Duodenal mucosa (tissue), 2 donors: ENCODE measurements around the gene DPEP3.

ENCODE experiments used
- H3K27ac ChIP-seq: one replicate; pipeline ENCODE4 v1.7.0; 2013; ENCODE audit warnings: low read depth, low read length
- H3K27me3 ChIP-seq, 2 donors: one replicate each; pipeline ENCODE4 v1.7.0; 2013; ENCODE audit warnings: low read length in 2 of 2, control low read depth in 1 of 2; ENCODE audit not compliant: insufficient read depth in 2 of 2, control insufficient read depth in 1 of 2
- H3K36me3 ChIP-seq, 2 donors: one replicate each; pipeline ENCODE4 v1.7.0; 2013; ENCODE audit warnings: low read length in 2 of 2, control low read depth in 1 of 2; ENCODE audit not compliant: insufficient read depth in 2 of 2, control insufficient read depth in 1 of 2
- H3K4me1 ChIP-seq, 2 donors: one replicate each; pipeline ENCODE4 v1.7.0; 2013; ENCODE audit warnings: low read length in 2 of 2, control low read depth in 1 of 2; ENCODE audit not compliant: insufficient read depth in 2 of 2, control insufficient read depth in 1 of 2
- H3K4me3 ChIP-seq, 2 donors: one replicate each; pipeline ENCODE4 v1.7.0; 2013; ENCODE audit warnings: low read length in 2 of 2, low read depth in 1 of 2
- H3K9ac ChIP-seq, 2 donors: one replicate each; pipeline ENCODE4 v1.7.0; 2013; ENCODE audit warnings: low read length in 2 of 2, low read depth in 1 of 2
- H3K9me3 ChIP-seq, 2 donors: one replicate each; pipeline ENCODE4 v1.7.0; 2013; ENCODE audit warnings: low read length in 2 of 2, control low read depth in 1 of 2; ENCODE audit not compliant: control insufficient read depth in 1 of 2

DPEP3 gene

DNA sequence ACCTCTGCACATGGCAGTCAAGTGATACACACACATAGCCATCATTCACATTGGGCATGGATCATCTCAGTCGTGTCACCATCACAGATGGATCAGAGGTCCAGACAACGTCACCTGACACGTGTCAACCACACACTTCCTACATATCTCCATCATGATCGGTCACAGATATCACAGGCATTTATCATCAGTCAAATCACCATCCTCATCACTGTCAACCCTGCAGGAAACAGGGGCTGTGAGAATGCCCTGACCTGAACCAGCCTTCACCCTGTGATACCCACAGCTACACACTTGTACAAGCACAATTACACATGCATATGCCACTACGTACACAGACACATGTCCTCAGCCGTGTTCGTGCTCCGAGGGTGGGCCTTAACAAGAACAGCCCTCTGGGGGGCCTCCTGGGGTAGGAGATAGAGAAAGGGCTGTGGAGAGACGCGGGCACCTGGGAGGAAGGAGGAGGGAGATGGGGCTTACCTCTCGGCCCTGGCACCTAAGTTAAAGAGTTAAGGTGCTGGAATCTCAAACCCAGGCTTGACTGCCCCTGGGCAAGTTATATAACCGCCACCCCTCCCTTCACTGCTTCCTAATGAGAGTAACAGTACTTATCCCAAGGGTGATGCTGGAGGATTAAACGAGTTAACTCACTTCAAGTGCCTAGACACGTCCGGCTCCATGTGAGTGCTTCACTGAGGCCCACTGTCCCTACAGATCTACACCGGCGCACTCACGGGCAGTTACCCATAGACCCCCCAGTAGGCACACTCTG is 12.9 kb downstream of the DPEP3 start:
- Histone ChIP-seq H3K27me3 (peaks cover 0 to 3% of the 10 kb centered on the region in 2 donors), H3K9me3 (no peaks in the 10 kb centered on the region), H3K27ac (peak overlapping the region; percentile 92), H3K36me3 (peaks cover 0 to under 1% of the 10 kb centered on the region in 2 donors), H3K4me1 (peaks cover 19 to 50% of the 10 kb centered on the region in 2 donors), H3K4me3 (peak overlapping the region; percentile 71 to 79), H3K9ac (peak overlapping the region; percentile 72 to 89)

DNA sequence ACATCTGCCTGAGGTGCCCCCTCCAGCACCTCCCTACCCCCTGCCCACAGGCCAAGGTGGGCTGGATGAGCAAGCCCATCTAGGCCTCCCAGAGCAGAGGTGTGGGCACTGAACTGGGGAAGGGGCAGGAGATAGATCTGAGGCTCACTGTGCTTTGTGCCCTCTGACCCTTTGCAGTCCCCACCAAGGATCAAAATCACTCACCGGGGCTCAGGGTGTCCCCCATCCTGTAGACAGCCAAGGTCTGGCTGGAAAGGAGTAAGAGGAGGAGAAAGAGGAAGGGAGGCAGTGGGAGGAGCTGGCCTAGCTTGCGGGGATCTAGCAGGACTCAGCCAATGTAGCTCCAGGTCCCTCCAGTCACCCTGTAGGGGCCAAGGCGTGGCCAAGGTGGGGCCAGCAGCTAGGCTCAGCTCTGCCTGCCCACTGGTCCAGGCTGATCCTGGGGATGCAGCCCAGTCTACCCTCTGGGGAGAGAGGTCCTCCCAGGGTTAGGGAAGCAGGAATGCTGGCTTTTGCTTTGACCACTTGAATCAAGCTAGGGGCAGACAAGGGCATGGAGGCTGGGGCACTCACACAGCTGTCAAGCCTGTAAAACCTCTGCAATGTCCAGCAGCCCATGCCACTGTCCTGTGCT is 13.6 kb downstream of the DPEP3 start:
- peaks cover 19 to 56% of the 10 kb centered on the region in 2 donors for H3K4me1 ChIP-seq
- peak overlapping the region; percentile 71 to 79 for H3K4me3 ChIP-seq

DNA sequence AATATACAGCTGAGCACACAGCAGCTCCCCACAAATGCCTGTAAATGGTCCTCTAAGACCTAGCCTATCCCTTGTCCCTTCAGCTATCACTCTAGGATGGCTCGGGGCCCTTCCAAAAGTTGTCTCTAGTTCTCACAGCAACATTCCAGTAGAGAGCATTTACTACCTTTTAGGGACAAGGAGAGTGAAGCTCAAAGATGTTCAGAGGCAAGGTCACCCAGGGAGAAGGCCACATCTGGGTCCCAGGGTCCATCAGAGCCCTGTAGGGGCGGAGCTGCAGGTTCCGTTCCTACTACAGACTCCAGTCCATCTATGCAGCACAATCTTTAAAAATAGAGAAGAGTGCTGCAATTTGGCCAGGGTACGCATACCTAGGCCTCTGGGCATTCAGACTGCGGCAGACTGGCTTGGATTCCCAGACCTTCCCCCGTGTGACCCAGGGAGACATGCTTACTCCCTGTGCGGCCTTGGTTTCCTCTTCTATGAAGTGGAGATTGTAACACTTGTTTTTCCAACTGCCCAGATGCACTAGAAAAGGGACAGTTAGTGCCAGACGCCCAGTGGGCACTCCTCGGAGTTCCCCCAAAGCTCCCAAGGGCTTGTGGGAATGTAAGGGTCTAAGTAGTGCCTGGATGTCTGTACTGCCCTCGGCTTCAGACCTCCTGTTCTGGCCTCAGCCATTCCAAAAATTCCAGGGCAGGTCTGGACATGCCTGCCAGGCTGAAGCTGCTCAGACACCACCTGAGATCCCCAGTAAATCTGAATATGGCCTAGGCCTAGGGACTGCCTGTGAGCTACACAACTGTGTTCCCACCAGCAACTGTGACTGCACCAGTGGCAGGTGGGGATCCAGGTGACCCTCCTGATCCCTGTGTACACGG is 14.4 kb downstream of the DPEP3 start:
- Histone ChIP-seq H3K9ac (no peak overlapping the region), H3K4me3 (peak overlapping the region; percentile 71 to 79), H3K27me3 (peaks cover 0 to 3% of the 10 kb centered on the region in 2 donors), H3K4me1 (peaks cover 19 to 61% of the 10 kb centered on the region in 2 donors), H3K27ac (no peak overlapping the region), H3K36me3 (peaks cover 0 to 15% of the 10 kb centered on the region in 2 donors), H3K9me3 (no peaks in the 10 kb centered on the region)

More for the DNA sequence above, 13.6 kb downstream of the DPEP3 start:
- peaks cover 0 to 7% of the 10 kb centered on the region in 2 donors for H3K36me3 ChIP-seq
- peak overlapping the region; percentile 72 to 89 for H3K9ac ChIP-seq
- H3K27ac ChIP-seq: no peak overlapping the region
- peaks cover 0 to 3% of the 10 kb centered on the region in 2 donors for H3K27me3 ChIP-seq
- no peaks in the 10 kb centered on the region for H3K9me3 ChIP-seq

DNA sequence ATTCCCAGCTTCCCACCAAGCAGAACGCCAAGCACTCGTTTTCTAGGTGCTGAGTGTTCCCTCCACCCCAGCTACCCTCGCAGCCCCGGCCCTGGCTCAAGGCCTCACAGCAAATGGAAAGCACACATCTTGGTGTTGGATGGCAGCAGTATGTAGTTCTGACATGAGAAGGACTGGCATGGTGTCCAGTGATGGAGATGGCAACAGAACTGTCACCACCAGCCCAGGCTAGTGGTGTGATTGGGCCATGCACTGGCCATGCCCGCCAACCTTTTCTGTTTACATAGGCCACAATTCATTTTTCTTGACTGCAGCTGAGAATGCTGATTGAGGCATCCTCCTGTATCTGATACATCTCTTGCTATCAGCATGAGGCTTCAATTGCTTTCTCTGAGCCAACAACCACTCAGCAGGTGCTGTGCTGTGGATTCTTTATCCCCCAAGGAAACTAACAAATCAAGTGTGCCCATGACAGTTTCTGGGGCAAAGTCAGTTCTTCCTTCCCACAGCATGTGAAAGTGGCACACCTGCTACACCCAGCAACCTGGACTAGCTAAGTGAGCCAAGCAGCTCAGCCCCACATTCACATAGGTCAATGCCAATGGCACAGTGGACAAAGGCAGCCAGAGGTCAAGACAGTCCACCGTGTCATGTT is 15.7 kb downstream of the DPEP3 start:
- Histone ChIP-seq H3K9ac (no peak overlapping the region), H3K36me3 (peaks cover 3 to 24% of the 10 kb centered on the region in 2 donors), H3K27me3 (peaks cover 0 to 3% of the 10 kb centered on the region in 2 donors), H3K27ac (no peak overlapping the region), H3K4me1 (peaks cover 25 to 72% of the 10 kb centered on the region in 2 donors), H3K9me3 (no peaks in the 10 kb centered on the region), H3K4me3 (no peak overlapping the region)

DNA sequence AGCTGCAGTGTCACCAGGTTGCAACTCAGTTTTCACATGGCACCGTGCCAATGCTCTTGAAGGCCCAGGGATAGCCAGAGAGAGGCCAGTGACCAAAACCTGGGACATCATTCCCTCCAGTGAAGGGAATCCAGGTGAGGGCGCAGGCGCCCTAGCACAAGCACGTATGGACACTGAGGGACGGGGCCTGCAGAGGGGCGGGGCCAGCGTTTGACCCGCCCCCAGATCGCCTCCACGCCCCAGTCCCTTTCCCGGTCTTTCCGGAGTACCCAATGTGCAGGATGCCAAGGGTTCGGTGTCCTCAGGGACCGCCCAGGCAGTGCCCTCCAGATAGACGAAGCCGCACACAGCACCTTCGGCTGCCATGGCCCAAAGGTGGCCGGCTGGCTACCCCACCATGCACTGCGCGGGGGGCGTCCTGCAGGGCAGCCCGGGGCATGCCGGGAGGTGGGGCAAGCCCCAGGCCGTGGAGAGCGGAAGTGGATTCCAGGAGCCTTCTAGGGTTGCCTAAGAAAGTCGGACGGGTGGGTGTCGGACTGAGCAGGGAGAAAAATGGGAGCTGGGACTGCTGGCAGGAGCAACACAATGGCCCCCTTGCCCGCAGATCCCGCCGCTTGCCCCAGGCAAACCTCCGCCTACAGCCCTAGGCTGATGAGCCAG is 16.5 kb downstream of the DPEP3 start:
- H3K9me3 ChIP-seq: no peaks in the 10 kb centered on the region
- no peak overlapping the region for H3K9ac ChIP-seq
- H3K27me3 ChIP-seq: peaks cover 0 to 3% of the 10 kb centered on the region in 2 donors
- peaks cover 25 to 69% of the 10 kb centered on the region in 2 donors for H3K4me1 ChIP-seq
- H3K4me3 ChIP-seq: no peak overlapping the region
- no peak overlapping the region for H3K27ac ChIP-seq
- peaks cover 3 to 24% of the 10 kb centered on the region in 2 donors for H3K36me3 ChIP-seq

DNA sequence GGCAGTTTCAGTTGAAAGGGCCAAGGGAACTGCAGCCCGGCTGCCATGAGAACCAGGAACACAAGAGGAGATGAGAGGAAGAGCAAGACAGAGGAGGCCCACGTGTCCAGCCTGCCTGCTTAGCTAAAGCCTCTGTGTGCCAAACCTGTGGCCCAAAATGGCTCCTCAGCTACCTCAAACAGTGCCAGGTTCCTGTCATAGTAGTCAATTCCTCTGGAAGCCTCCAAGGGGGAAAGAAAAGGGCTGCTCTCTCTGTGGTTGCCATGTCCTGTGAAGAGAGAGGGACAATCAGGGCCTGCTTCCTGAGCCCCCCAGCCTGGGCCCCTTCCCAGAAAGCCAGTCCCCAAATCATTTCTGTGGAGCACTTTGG is 17.0 kb downstream of the DPEP3 start:
- peaks cover 0 to 3% of the 10 kb centered on the region in 2 donors for H3K27me3 ChIP-seq
- no peak overlapping the region for H3K27ac ChIP-seq
- H3K4me1 ChIP-seq: peaks cover 25 to 67% of the 10 kb centered on the region in 2 donors
- H3K9ac ChIP-seq: no peak overlapping the region
- no peak overlapping the region for H3K4me3 ChIP-seq
- H3K9me3 ChIP-seq: no peaks in the 10 kb centered on the region
- H3K36me3 ChIP-seq: peaks cover 3 to 24% of the 10 kb centered on the region in 2 donors

DNA sequence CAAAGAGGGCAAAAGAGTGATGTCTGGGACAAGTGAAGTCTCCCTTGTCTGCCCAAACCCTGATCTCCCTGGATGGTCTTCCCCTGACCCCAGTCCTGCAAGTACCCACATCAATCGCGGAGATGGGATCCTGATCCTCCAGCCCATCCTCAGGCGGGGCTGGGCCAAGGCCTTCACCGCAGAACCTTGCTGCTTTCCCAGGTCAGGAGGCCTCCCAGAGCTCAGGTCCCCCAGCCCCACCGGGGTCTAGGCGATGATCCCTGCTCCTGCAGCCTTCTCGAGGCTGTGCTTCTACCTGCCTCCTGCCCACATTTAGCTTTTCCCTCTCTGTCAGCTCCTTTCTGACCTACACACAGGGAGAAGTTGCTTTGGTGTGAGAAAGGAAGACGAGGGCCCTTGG is 18.2 kb downstream of the DPEP3 start:
- H3K9ac ChIP-seq: no peak overlapping the region
- peaks cover 21 to 63% of the 10 kb centered on the region in 2 donors for H3K4me1 ChIP-seq
- H3K36me3 ChIP-seq: peaks cover 3 to 31% of the 10 kb centered on the region in 2 donors
- peaks cover 0 to under 1% of the 10 kb centered on the region in 2 donors for H3K27me3 ChIP-seq
- H3K9me3 ChIP-seq: no peaks in the 10 kb centered on the region
- no peak overlapping the region for H3K27ac ChIP-seq
- no peak overlapping the region for H3K4me3 ChIP-seq

DNA sequence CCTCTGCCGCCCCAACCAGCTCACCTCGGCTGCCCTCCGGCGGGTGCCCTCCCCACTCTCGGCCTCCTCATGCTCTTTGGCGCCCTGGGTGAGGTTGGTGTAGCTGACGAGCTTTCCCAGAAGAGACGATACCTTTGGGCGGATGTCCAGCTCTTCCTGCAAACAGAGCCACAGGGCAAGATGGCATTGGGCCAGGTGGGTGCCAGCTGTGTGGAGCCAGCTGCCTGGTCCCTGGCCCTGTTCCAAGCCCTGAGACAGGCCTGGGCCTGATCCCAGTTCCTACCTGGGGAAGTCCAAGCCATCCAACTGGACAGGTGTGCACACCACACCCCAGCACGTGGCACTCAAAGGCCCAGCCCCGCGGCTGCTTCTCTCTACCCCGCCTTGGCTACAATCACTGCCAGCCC is 18.7 kb downstream of the DPEP3 start:
- no peak overlapping the region for H3K9ac ChIP-seq
- no peak overlapping the region for H3K4me3 ChIP-seq
- H3K9me3 ChIP-seq: no peaks in the 10 kb centered on the region
- peaks cover 15 to 57% of the 10 kb centered on the region in 2 donors for H3K4me1 ChIP-seq
- no peak overlapping the region for H3K27ac ChIP-seq
- peaks cover 3 to 31% of the 10 kb centered on the region in 2 donors for H3K36me3 ChIP-seq
- no peaks in the 10 kb centered on the region for H3K27me3 ChIP-seq
